HepG2 (cell line): ENCODE measurements around the gene BUD23.

ENCODE experiments used
- KAT2B ChIP-seq: fragments of 150-350 bp; IDR thresholded peaks from 2 replicates; pipeline ENCODE4 v1.6.1; 2014; ENCODE audit warnings: low read depth, low read length, borderline replicate concordance
- POLR2A ChIP-seq, 2 experiments: IDR thresholded peaks; 2 replicates each; pipeline ENCODE4 v1.6.1; 2011; ENCODE audit warnings: low read depth in 2 of 2, low read length in 2 of 2, mild to moderate bottlenecking in 1 of 2, moderate library complexity in 1 of 2; ENCODE audit not compliant: insufficient read depth in 1 of 2
- ZBTB38 ChIP-seq: sonication (generic); formaldehyde crosslinking; IDR thresholded peaks from 2 replicates; pipeline ENCODE4 v1.5.1; 2020; ENCODE audit warnings: mild to moderate bottlenecking, missing genetic modification reagents
- ZNF296 ChIP-seq: sonication (generic); formaldehyde crosslinking; conservative IDR thresholded peaks from 2 replicates; pipeline ENCODE4 v1.5.0; 2020; ENCODE audit warnings: mild to moderate bottlenecking, missing genetic modification reagents
- ZNF629 ChIP-seq: sonication (generic); formaldehyde crosslinking; conservative IDR thresholded peaks from 2 replicates; pipeline ENCODE4 v1.5.0; 2020; ENCODE audit warnings: missing genetic modification reagents
- TF ChIP-seq, protein P1 (sequence below), 2 experiments: fragments of 450-650 bp in 1 of 2; sonication (generic) in 1 of 2; formaldehyde crosslinking in 1 of 2; IDR thresholded peaks; 2 replicates each; pipeline versions ENCODE4 v1.6.1 to v1.8.0; 2016 to 2022; ENCODE audit warnings: antibody characterized with exemption in 1 of 2, mild to moderate bottlenecking in 1 of 2, missing genetic modification reagents in 1 of 2
- TF ChIP-seq, protein P2 (sequence below): IDR thresholded peaks from 2 replicates; pipeline ENCODE4 v1.6.1; 2012; ENCODE audit warnings: inconsistent platforms

DNA sequence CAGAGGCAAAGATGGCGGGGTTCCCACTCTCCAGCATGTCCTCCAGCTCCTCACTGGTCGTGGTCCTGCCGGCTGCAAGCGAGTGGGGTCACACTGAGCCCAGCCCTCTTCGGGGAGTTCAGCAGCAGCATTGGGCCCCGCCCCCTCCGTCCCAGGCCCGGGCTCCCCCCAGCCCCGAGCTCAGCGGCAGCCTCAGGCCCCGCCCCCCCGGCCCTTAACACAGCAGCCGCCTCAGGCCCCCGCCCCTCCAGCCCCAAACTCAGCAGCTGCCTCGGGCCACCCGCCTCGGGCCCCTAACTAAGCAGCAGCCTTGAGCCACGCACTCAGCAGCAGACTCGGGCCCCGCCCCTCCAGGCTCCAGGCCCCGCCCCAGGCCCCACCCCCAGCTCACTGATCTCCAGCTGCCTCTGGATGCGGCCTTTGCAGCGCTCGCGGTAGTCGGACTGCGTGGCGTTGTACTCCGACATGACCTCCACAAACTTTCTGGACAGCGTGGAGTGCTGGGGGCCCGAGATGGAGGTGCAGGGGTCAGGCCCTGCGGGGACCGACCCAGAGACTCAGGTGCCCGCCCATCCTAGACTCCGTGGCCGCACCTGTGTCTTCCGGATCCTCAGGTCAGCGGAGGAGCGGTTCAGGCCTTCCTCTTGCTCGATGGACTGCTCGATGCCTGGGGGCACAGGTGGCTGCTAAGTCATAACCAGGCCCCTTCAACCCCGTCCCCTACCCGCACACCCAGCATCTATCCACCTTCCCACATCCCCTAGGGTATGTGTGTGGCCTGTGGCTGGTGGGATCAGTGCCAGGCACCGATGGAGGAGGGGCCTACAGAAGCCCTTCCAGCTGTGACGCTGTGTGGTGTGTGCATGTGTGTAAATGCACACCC is 20.6 kb downstream of the BUD23 start:
- TF ChIP-seq, protein P1, sequence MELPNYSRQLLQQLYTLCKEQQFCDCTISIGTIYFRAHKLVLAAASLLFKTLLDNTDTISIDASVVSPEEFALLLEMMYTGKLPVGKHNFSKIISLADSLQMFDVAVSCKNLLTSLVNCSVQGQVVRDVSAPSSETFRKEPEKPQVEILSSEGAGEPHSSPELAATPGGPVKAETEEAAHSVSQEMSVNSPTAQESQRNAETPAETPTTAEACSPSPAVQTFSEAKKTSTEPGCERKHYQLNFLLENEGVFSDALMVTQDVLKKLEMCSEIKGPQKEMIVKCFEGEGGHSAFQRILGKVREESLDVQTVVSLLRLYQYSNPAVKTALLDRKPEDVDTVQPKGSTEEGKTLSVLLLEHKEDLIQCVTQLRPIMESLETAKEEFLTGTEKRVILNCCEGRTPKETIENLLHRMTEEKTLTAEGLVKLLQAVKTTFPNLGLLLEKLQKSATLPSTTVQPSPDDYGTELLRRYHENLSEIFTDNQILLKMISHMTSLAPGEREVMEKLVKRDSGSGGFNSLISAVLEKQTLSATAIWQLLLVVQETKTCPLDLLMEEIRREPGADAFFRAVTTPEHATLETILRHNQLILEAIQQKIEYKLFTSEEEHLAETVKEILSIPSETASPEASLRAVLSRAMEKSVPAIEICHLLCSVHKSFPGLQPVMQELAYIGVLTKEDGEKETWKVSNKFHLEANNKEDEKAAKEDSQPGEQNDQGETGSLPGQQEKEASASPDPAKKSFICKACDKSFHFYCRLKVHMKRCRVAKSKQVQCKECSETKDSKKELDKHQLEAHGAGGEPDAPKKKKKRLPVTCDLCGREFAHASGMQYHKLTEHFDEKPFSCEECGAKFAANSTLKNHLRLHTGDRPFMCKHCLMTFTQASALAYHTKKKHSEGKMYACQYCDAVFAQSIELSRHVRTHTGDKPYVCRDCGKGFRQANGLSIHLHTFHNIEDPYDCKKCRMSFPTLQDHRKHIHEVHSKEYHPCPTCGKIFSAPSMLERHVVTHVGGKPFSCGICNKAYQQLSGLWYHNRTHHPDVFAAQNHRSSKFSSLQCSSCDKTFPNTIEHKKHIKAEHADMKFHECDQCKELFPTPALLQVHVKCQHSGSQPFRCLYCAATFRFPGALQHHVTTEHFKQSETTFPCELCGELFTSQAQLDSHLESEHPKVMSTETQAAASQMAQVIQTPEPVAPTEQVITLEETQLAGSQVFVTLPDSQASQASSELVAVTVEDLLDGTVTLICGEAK (IDR thresholded peaks at IDR 0.05) = no peak
- TF ChIP-seq, protein P1 (CRISPR knock-in tag; IDR thresholded peaks at IDR 0.05) = no peak
- no peak for TF ChIP-seq ZNF629 (CRISPR knock-in tag)
- TF ChIP-seq, protein P2, sequence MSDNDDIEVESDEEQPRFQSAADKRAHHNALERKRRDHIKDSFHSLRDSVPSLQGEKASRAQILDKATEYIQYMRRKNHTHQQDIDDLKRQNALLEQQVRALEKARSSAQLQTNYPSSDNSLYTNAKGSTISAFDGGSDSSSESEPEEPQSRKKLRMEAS = no peak
- TF ChIP-seq KAT2B = no peak
- TF ChIP-seq POLR2A (IDR thresholded peaks at IDR 0.05; ENCODE audit: insufficient read depth in 1 of 2, low read depth in 2 of 2, low read length in 2 of 2) = no peak
- TF ChIP-seq ZBTB38 (CRISPR knock-in tag) = no peak
- TF ChIP-seq ZNF296 (CRISPR knock-in tag) = no peak
